GM12864 (cell line): Measurements from ENCODE around the gene RPS6KB2.
A peak's percentile ranks its signal among the peaks of the same experiment; 100 is the strongest.

Experiments used
- DNase-seq: peaks from one replicate; pipeline ENCODE4 v3.0.0-alpha.2; 2011; ENCODE audit warnings: low read depth
- H3K4me3 ChIP-seq: 2 replicates; pipeline ENCODE4 v1.5.1; 2011; ENCODE audit warnings: mild to moderate bottlenecking, low read depth, low read length, control low read depth
- TF ChIP-seq, protein P1 (sequence below): IDR thresholded peaks from 2 replicates; pipeline ENCODE4 v1.5.1; 2011; ENCODE audit warnings: low read depth, mild to moderate bottlenecking, moderate library complexity, low read length, control low read depth, inconsistent platforms; ENCODE audit errors: missing control alignments

Gene RPS6KB2

DNA sequence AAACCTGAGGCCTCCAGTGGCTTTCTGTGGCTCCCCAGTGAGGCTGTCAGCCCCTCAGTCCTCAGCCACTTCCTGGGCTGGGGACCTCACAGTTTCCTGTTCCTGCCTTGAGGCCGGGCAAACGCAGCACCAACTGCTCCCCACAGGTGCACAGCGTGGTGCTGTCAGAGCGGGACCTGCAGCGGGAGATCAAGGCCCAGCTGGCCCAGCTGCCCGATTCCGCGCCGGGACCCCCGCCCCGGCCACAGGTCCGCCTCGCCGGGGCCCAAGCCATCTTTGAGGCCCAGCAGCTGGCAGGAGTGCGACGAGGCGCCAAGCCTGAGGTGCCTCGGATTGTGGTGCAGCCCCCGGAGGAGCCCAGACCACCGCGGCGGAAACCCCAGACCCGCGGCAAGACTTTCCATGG, 19.0 kb upstream of the RPS6KB2 start:
- DNase-seq, result peak; percentile 68
- H3K4me3 ChIP-seq, result peak overlapping the region; percentile 43
- TF ChIP-seq, protein P1, sequence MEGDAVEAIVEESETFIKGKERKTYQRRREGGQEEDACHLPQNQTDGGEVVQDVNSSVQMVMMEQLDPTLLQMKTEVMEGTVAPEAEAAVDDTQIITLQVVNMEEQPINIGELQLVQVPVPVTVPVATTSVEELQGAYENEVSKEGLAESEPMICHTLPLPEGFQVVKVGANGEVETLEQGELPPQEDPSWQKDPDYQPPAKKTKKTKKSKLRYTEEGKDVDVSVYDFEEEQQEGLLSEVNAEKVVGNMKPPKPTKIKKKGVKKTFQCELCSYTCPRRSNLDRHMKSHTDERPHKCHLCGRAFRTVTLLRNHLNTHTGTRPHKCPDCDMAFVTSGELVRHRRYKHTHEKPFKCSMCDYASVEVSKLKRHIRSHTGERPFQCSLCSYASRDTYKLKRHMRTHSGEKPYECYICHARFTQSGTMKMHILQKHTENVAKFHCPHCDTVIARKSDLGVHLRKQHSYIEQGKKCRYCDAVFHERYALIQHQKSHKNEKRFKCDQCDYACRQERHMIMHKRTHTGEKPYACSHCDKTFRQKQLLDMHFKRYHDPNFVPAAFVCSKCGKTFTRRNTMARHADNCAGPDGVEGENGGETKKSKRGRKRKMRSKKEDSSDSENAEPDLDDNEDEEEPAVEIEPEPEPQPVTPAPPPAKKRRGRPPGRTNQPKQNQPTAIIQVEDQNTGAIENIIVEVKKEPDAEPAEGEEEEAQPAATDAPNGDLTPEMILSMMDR, result no peak

DNA sequence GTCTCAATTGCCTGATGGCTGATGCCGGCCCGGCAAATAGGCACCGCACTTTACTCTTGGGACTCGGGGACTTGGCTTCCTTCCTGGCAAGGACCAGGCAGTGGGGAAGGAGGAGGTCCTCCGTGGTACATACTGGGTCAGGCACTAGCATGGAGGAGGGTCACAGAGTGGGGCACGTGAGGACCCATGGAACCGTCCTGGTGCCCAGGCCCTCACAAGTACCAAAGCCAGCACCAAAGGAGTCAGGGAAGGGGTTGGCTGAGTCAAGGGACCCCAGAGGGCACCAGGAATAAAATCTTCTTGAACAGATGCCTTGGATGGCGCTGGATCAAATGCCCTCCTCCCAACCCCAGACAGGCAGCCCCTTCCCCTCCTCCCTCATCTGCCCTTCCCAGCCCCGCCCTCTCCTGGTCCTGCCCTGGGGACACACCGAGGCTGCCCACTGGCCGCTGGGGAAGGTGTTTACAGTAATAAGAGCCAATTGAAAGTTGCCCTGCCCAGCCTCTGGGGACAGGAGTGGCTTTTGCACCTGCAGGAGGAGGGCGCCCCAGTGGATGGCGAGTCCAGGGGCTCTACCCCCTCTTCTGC, 18.4 kb upstream of the RPS6KB2 start:
- peak overlapping the region; percentile 43 for H3K4me3 ChIP-seq
- TF ChIP-seq, protein P1, result no peak
- DNase-seq, result no peak

DNA sequence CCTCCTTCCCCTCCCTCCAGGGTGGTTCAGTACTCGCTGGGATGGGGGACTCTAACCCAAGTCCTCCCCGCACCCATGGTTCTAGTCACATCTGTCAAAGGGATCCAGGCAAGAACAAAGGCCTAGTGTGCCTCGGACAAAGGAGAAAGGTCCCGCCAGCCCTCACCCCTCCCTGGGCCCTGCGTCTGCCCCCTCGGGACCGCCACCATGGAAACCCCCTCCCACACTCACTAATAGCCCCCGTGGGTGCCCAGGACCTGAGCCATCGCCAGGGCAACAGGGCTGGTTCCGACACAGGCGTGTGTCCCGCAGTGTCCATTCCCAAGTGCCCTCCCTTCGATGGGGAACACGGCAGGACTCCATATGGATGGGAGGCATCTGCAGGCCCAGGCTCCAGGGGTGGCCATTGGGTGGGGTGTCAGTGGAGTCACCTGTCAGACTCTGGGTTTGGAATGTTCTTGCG, 17.9 kb upstream of the RPS6KB2 start:
- TF ChIP-seq, protein P1, result no peak
- H3K4me3 ChIP-seq, result no peak overlapping the region
- DNase-seq, result no peak

DNA sequence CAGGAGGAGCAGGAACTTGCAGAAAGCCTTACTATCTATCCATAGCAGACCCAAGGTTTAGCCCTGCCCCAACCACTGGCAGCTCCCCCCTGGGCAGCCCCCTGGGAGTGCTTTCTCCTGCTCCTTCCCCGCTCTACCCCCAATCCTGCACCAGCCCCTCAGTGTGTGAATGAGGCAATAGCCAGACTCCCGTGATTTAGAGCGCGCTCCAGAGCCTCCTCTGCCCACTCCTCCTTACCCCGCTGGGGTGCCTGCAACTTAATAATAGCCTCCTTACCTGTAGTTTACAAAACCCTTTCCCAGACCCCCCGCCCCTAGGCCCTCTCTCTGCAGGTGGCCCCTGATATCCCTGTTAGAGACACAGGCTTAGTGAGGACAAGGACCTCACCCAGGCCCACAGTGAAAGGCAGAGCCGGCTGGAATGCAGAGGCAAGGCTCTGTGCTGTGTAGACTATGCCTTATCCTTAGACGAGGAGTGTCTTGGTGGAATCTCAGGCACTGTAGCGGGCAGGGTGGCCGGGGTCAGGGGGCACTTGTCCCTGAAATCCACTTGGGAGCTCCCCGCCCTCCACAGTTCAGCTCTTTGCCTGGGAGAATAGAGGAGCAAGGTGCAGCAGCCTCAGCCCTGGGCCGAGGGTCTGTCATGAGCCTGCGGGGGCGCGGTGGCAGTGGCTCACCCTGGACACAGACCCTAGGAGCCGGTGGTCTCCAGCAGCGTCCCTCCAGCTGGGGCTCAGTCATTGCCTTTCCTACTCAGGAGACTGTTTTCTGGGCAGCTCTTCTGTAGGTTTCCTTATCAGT, 17.1 kb upstream of the RPS6KB2 start:
- DNase-seq, result no peak
- no peak overlapping the region for H3K4me3 ChIP-seq
- TF ChIP-seq, protein P1, result no peak

DNA sequence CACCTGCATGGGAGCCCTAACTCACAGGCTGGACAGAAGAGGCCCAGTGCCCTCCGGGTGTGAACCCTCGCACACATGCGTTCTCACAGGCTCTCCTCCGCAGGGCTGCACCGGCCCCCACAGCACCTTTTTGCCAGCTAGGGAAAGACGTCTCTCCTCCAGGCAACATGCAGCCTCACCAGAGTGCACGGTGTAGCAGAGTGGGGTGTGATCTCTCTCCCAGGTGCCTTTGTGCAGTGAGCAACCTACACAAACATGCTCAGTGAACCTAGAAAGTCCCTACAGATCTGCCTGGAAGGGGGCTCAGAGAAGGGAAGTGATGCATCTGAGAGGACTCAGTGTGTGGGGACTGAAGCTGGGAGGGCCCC, 16.5 kb upstream of the RPS6KB2 start:
- no peak overlapping the region for H3K4me3 ChIP-seq
- TF ChIP-seq, protein P1, result no peak
- no peak for DNase-seq

DNA sequence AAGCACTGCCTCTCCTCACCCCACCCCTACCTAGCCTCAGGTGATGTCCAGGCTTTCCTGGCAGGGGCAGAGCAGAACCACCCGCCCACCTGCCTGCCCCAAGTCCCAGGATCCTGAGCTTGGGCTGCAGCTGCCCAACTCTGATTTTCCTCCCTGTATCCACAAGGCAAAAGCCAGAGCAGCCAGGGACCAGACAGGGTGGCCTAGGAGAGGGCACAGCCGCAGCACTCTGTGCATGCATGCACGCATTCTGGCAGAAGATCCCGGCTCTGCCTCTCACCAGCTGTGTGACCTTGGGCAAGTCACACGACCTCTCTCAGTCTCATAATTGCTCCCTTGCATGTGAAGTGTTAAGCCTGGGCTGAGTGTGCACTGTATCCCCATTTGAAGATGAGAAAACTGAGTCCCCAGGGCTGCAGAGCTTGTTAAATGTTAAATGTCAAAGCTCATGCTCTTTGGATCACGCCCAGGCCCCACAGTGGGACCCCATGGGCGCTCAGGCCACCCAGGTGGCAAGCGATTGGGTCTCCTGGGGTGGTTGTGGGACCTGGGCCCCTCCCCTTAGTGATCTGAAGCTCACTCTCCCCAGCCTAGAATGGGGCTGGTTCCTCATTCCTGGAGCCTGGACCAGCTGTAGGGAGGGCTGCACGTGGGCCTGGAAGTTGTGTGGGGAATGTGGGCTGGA, 15.7 kb upstream of the RPS6KB2 start:
- no peak overlapping the region for H3K4me3 ChIP-seq
- TF ChIP-seq, protein P1, result no peak
- no peak for DNase-seq
